ENCODE measurements around the gene HSD17B2. TPM values are rescaled to one million over a fixed set of nuclear protein-coding genes. Genes with fewer than 3 reads are reported as not detected.
A peak's percentile ranks its signal among the peaks of the same experiment; 100 is the strongest.

Gene HSD17B2
- total RNA-seq, 2 donors from 2014 or later, result not detected

GRCh38 chr16:82024883-82025282 is 10.2 kb upstream of the HSD17B2 start:
- no peak for TF ChIP-seq CTCF (conservative IDR thresholded peaks at IDR 0.05)
- H3K4me1 Mint-ChIP-seq, result no peaks in the 10 kb centered on the region
- H3K9ac ChIP-seq (ENCODE audit: extremely low read depth, low read length, poor library complexity, severe bottlenecking), result no peak overlapping the region
- peaks cover 5% of the 10 kb centered on the region for H3K9me3 Mint-ChIP-seq
- WGBS, 2 experiments (ENCODE audit: insufficient coverage in 1 of 2, insufficient read length in 1 of 2), result 91 to 96% methylated on average over 4 of the region's 4 CpGs
- H3K9me3 ChIP-seq (ENCODE audit: control insufficient read depth, low read length), result no peaks in the 10 kb centered on the region
- no peak overlapping the region for H3K4me3 ChIP-seq (ENCODE audit: low read length)
- H3K27ac Mint-ChIP-seq, result no peak overlapping the region
- no peaks in the 10 kb centered on the region for H3K4me1 ChIP-seq (ENCODE audit: control insufficient read depth, insufficient read depth, low read length)
- H3K4me3 Mint-ChIP-seq, result no peak overlapping the region
- H3K36me3 Mint-ChIP-seq (ENCODE audit: low read depth), result no peaks in the 10 kb centered on the region
- H3K27me3 Mint-ChIP-seq (ENCODE audit: insufficient read depth), result peaks cover 17% of the 10 kb centered on the region
- peaks cover 15% of the 10 kb centered on the region for H3K27me3 ChIP-seq (ENCODE audit: control insufficient read depth, insufficient read depth, low read length, poor library complexity, severe bottlenecking)
- DNase-seq, result no peak
- no peaks in the 10 kb centered on the region for H3K36me3 ChIP-seq (ENCODE audit: control insufficient read depth, insufficient read depth, low read length)
- no peak overlapping the region for H3K27ac ChIP-seq (ENCODE audit: low read depth, low read length)

- H3K27me3 Mint-ChIP-seq (ENCODE audit: insufficient read depth), result peaks cover 21% of the 10 kb centered on the region
- no peaks in the 10 kb centered on the region for H3K36me3 Mint-ChIP-seq (ENCODE audit: low read depth)
- H3K27ac Mint-ChIP-seq, result no peak overlapping the region
- WGBS, 2 experiments (ENCODE audit: insufficient coverage in 1 of 2, insufficient read length in 1 of 2), result 91 to 97% methylated on average over 6 to 7 of the region's 7 CpGs
- no peak overlapping the region for H3K27ac ChIP-seq (ENCODE audit: low read depth, low read length)
- no peak for DNase-seq
- no peak overlapping the region for H3K4me3 ChIP-seq (ENCODE audit: low read length)
- H3K9ac ChIP-seq (ENCODE audit: extremely low read depth, low read length, poor library complexity, severe bottlenecking), result no peak overlapping the region
- H3K4me3 Mint-ChIP-seq, result no peak overlapping the region
- peaks cover 15% of the 10 kb centered on the region for H3K27me3 ChIP-seq (ENCODE audit: control insufficient read depth, insufficient read depth, low read length, poor library complexity, severe bottlenecking)
- no peaks in the 10 kb centered on the region for H3K36me3 ChIP-seq (ENCODE audit: control insufficient read depth, insufficient read depth, low read length)
- no peaks in the 10 kb centered on the region for H3K4me1 ChIP-seq (ENCODE audit: control insufficient read depth, insufficient read depth, low read length)
- H3K9me3 ChIP-seq (ENCODE audit: control insufficient read depth, low read length), result no peaks in the 10 kb centered on the region
- no peaks in the 10 kb centered on the region for H3K4me1 Mint-ChIP-seq
- no peak for TF ChIP-seq CTCF (conservative IDR thresholded peaks at IDR 0.05)
- peaks cover 5% of the 10 kb centered on the region for H3K9me3 Mint-ChIP-seq
Observed at GRCh38 chr16:82027629-82028064, 7.4 kb upstream of the HSD17B2 start.

GRCh38 chr16:82031116-82032084 is 3.7 kb upstream of the HSD17B2 start:
- no peak overlapping the region for H3K27ac Mint-ChIP-seq
- H3K9me3 Mint-ChIP-seq, result no peaks in the 10 kb centered on the region
- H3K9ac ChIP-seq (ENCODE audit: extremely low read depth, low read length, poor library complexity, severe bottlenecking), result no peak overlapping the region
- H3K27me3 Mint-ChIP-seq (ENCODE audit: insufficient read depth), result peaks cover 20% of the 10 kb centered on the region
- H3K27me3 ChIP-seq (ENCODE audit: control insufficient read depth, insufficient read depth, low read length, poor library complexity, severe bottlenecking), result peaks cover 20% of the 10 kb centered on the region
- H3K36me3 Mint-ChIP-seq (ENCODE audit: low read depth), result no peaks in the 10 kb centered on the region
- H3K4me1 ChIP-seq (ENCODE audit: control insufficient read depth, insufficient read depth, low read length), result no peaks in the 10 kb centered on the region
- H3K4me3 Mint-ChIP-seq, result no peak overlapping the region
- H3K4me1 Mint-ChIP-seq, result peaks cover 7% of the 10 kb centered on the region
- H3K4me3 ChIP-seq (ENCODE audit: low read length), result no peak overlapping the region
- H3K9me3 ChIP-seq (ENCODE audit: control insufficient read depth, low read length), result no peaks in the 10 kb centered on the region
- H3K27ac ChIP-seq (ENCODE audit: low read depth, low read length), result no peak overlapping the region
- peak; percentile 56 for DNase-seq
- TF ChIP-seq CTCF (conservative IDR thresholded peaks at IDR 0.05), result peak; percentile 86
- no peaks in the 10 kb centered on the region for H3K36me3 ChIP-seq (ENCODE audit: control insufficient read depth, insufficient read depth, low read length)
- WGBS, 2 experiments (ENCODE audit: insufficient coverage in 1 of 2, insufficient read length in 1 of 2), result 73 to 75% methylated on average over 10 to 12 of the region's 13 CpGs

Measured in endodermal cell (in vitro differentiated cells).